Skin epidermis (tissue), 12 donors: ENCODE results near the gene ATP9B.

Source experiments
- H3K27ac ChIP-seq, 21 experiments: fragments of 200-600 bp; sonication (generic) in 11 of 21; one replicate each; pipeline ENCODE4 v1.5.0; 2020; ENCODE audit warnings: mild to moderate bottlenecking in 3 of 21, inconsistent platforms in 2 of 21, moderate library complexity in 2 of 21
- H3K4me3 ChIP-seq, 7 experiments: fragments of 200-600 bp; sonication (generic) in 2 of 7; one replicate each; pipeline ENCODE4 v1.5.0; 2020; ENCODE audit warnings: inconsistent platforms in 2 of 7, mild to moderate bottlenecking in 2 of 7, moderate library complexity in 1 of 7

ATP9B gene

DNA sequence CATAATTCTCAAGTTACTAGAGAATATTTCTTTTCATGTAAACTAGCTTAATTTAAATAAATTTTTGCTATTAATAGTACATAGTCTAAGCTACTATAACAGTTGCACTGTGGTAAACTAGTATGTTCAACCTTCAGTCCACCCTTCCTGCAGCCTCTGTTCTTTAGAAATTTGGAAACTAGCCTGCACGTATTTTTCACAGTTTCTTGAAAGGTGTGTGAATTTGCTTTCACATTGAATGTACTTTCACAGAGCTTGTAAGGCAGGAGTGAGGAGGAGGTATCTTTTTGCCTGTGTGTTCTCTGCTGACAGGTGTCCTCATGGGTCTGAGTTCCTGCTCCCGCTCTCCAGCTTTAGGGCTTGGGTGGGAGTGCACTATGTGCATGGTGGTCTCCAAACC lies 117.5 kb downstream of the ATP9B start:
- Histone ChIP-seq H3K27ac (no peak overlapping the region), H3K4me3 (no peak overlapping the region)

- H3K4me3 ChIP-seq: no peak overlapping the region
- no peak overlapping the region for H3K27ac ChIP-seq
Measured at GRCh38 chr18:79187532-79188277, 118.5 kb downstream of the ATP9B start.

DNA sequence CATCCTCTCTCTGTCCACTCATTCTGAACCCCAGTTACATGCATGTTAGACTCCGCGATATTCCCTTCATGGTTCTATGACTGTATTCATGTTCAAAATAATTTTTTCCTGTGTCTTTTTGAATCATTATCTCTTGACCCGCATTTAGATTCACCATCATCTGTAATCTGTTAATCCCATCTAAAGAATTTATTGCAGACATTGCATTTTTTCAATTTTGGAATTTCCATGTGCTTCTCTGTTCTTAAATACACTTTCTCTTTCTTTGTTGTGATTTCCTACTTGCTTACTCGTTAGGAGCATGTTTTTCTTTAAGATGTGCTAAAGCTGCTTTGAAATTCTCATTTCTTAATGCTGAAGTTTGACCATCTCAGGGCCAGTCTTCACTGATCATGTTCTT lies 122.2 kb downstream of the ATP9B start:
- Histone ChIP-seq H3K4me3 (no peak overlapping the region), H3K27ac (no peak overlapping the region)

DNA sequence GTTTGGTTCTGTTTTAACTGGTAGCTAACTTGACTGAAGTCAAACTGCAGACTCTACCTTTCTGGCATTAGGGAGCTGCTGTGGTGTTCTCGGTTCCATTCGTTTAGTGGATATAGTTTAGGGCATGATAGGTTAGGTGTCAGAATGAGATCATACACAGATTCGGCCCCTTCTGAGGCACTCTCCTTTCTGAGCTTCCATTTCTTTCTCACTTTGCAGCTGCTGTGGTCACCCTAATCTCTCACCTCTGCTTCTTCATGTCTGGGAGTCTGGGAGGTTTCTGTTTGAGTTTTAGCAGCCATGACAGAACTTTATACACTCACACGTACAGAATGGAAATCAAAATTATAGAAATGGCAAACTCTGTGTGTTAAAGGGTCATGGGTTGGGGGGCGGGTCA lies 122.8 kb downstream of the ATP9B start:
- H3K4me3 ChIP-seq: no peak overlapping the region
- no peak overlapping the region for H3K27ac ChIP-seq

GRCh38 chr18:79193826-79194225 lies 124.6 kb downstream of the ATP9B start:
- Histone ChIP-seq H3K4me3 (no peak overlapping the region), H3K27ac (no peak overlapping the region)

DNA sequence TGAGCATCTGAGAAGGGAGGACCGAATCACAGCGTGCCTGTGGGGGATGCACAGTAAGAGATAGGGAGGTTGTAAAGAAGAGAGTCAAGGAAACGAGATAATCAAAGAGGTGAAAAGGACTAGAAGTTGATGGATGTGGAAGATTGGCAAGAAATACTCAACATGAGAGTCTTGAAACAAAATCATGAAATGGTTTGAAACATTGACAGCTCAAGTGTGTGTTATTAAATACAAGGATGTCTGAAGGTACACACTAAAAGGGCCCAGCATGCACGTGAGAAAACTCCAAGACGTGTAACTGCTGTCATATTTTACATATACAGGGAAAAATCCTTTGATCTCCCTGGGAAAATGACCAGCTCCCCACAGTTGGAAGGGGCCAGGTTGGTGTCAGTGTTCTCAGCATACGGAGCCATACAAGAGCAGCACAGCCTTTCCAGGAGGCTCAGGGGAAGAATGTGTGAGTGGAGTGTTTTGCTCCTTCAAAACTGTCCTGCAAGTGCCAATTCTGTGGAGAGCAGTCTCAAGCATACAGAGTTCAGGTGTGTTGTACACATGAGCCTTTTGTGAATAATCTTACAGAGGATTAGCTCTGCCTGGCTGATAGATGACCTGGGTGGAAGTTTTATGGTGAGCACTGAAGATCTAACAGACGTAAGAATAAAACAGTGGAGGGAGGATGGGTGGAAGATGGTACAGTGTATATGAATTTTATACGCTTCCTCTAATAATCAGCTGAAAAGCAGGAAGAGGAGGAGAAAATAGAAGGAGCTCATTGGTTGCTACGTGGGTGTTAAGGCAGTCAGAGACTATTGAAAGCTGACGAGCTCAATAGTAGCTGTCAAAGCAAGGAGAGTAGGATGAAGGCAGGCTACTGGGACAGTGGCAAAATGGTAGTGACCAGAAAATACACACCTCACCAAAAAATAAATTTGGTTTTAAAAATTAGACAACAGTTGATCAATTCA lies 126.8 kb downstream of the ATP9B start:
- Histone ChIP-seq H3K27ac (no peak overlapping the region), H3K4me3 (no peak overlapping the region)

DNA sequence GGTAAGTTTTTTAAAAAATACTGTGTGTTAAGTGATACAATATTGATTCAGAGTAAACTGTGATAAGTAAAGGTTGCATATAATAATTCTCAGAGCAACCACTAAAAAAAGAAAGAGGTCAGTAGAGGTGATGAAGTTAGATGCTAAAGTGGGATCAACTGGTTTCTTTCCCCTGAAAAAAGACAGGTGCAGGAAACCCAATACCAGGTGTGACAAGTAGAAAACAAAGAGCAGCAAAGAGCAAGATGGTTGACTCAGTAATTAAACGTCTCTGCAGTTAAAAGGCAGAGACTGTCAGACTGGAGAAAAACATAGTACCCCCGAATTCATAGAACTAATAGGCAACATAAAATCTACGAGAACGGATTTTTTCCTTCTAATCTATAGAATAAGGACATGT lies 128.3 kb downstream of the ATP9B start:
- Histone ChIP-seq H3K4me3 (no peak overlapping the region), H3K27ac (no peak overlapping the region)

- Histone ChIP-seq H3K4me3 (no peak overlapping the region), H3K27ac (peak overlapping the region in 1 of 21 experiments; percentile 14)
Measured at GRCh38 chr18:79199691-79200374, 130.6 kb downstream of the ATP9B start.

GRCh38 chr18:79200546-79201268 lies 131.5 kb downstream of the ATP9B start:
- Histone ChIP-seq H3K27ac (no peak overlapping the region), H3K4me3 (no peak overlapping the region)

GRCh38 chr18:79203017-79203605 lies 133.9 kb downstream of the ATP9B start:
- H3K4me3 ChIP-seq: no peak overlapping the region
- H3K27ac ChIP-seq: no peak overlapping the region

DNA sequence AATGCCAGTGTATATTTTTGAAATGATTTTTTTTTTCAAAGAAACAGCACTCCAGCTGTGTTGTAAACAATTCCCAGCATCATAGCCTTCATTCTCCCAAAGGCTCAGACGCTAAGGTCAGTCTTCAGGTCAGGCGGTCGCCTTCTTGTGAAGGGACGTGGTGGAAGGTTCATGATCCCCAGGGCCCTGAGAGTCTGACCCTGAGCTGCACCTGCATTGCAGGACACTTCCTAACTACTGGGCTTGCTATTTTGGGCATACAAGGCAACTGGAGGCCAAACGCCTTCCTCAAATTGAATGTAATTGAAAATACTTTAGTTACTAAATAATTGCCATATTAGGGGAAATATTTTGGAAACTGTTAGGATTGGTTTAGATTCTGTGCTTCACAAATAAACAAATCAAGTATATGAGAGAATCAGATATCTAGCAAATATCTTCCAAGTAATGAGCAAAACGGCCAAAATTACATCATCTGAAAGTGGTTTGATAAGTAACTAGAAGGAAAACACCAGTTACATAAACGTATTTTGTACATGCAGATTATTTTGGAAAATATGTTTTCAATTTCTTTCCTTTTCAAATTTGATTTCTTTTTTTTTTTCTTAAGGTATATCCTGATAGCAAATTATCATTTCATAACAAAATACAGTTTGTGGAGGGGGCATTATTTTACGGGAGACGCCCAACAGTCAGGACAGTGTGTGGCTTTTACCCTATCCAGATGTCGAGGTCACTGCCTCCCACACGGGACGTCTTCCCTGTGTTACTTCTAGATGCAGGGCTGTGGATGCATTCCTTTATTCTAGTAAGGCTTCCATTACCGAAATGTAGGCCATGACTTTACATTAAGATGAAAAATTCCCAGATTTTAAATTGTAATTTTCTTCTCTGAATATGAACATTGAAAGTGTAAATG lies 136.0 kb downstream of the ATP9B start:
- Histone ChIP-seq H3K27ac (no peak overlapping the region), H3K4me3 (no peak overlapping the region)

- Histone ChIP-seq H3K4me3 (no peak overlapping the region), H3K27ac (no peak overlapping the region)
Measured at GRCh38 chr18:79206444-79206843, 137.2 kb downstream of the ATP9B start.

- no peak overlapping the region for H3K4me3 ChIP-seq
- no peak overlapping the region for H3K27ac ChIP-seq
Measured at GRCh38 chr18:79208906-79209305, 139.7 kb downstream of the ATP9B start.

GRCh38 chr18:79210002-79210910 lies 141.1 kb downstream of the ATP9B start:
- Histone ChIP-seq H3K27ac (no peak overlapping the region), H3K4me3 (no peak overlapping the region)

GRCh38 chr18:79211844-79212243 lies 142.7 kb downstream of the ATP9B start:
- Histone ChIP-seq H3K4me3 (no peak overlapping the region), H3K27ac (no peak overlapping the region)

GRCh38 chr18:79214056-79214455 lies 144.9 kb downstream of the ATP9B start:
- H3K4me3 ChIP-seq: no peak overlapping the region
- no peak overlapping the region for H3K27ac ChIP-seq

GRCh38 chr18:79216176-79216575 lies 147.0 kb downstream of the ATP9B start:
- Histone ChIP-seq H3K4me3 (no peak overlapping the region), H3K27ac (no peak overlapping the region)
